ENCODE data around the gene SPATA21.

The SPATA21 gene

GRCh38 chr1:16420424-16421118, 16.7 kb downstream of the SPATA21 start:
- no peak for DNase-seq (ENCODE audit: low spot score)

DNA sequence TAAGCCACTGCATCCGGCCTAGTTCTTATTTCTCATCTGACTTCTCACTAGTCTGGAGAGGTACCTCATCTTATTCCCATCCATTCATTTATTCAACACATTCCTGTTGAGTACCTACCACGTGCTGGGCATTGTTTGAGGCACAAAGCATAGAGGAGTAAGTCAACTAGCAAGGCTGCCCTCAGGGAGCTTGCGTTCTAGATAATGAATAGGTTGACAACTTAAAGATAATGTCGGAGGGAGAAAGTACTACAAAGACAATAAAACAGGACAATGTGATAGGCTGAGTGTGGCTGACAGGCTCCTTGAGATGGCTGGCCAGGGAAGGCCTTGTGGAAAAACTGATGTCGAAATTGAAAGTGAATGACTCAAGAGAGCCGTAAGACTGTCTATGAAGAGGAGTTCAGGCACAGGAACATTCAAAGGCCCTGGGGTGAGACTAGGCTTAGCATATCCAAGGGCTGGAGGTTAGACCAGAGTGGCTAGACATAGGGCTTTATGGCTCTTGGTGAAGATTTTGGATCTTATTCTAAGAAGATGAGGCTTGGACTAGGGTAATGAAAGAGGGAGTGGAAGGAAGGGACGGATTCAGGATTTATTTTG, 18.3 kb downstream of the SPATA21 start:
- no peak for DNase-seq (ENCODE audit: low spot score)

DNA sequence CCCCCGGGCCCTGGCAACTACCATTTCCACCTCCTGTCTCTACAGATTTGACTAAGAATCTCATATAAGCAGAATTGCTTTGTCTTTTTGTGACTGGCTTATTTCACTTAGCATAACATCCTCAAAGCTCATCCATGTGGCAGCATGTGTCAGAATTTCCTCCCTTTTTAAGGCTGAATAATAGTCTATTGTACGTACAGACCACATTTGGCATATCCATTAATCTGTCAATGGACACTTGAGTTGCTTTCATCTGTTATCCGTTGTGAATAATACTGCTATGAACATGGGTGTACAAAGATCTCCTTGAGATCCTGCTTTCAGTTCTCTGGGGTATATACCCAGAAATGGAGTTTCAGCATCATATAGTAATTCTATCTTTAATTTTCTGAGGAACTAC, 24.0 kb downstream of the SPATA21 start:
- no peak for DNase-seq (ENCODE audit: low spot score)

GRCh38 chr1:16410803-16411202, 26.4 kb downstream of the SPATA21 start:
- no peak for DNase-seq (ENCODE audit: low spot score)

DNA sequence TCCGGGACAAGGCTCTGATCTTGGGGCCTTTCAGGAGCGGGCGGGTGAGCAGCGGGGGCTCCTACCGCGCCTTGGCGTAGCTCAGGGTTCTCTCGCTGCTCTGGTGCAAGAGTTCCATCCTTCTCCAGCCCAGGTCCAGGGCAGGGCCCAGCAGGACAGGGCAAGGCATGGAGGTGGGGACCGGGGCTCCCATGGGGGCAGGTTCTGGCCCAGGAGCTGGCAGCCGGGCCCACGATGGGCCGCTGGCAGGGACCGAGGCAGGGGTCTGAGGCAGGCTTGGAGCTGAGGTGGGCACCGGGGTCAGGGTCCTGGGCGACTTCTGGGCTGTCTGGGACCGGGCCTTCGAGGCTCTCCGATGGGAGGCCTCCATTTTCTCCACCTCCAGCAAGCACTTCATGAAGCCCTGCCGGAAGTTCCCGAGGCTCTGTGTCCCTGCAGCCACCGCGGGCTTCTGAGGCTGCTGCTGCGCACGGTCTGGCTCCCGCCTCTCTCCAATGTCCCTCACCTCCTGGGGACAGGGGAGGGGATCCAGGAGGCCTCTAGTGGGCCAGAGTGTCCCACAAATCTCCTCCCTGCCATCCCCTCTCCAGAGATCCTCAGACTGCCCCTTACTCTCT, 27.6 kb downstream of the SPATA21 start:
- no peak for DNase-seq (ENCODE audit: low spot score)

GRCh38 chr1:16406868-16407267, 30.4 kb downstream of the SPATA21 start:
- DNase-seq (ENCODE audit: low spot score), result no peak

- no peak for DNase-seq (ENCODE audit: low spot score)
Measured at GRCh38 chr1:16405441-16405840, 31.8 kb downstream of the SPATA21 start.

DNA sequence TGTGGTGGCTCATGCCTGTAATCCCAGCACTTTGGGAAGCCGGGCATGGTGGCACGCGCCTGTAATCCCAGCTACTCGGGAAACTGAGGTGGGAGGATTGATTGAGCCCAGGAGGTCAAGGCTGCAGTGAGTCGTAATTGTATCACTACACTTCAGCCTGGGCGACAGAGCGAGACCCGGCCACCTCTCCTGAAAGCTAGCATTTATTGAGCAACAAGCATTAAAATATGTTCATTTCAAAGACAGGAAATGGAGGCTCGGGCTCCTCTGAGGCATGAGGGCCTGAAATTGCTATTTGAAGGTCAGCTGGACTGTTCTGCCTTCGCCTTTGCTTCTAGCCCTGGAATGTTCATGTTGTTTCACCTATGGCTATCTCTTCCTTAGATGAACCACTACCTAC, 34.5 kb downstream of the SPATA21 start:
- no peak for DNase-seq (ENCODE audit: low spot score)

- DNase-seq (ENCODE audit: low spot score), result no peak
Measured at GRCh38 chr1:16398371-16398953, 38.8 kb downstream of the SPATA21 start.

- DNase-seq (ENCODE audit: low spot score), result no peak
Measured at GRCh38 chr1:16397120-16397519, 40.1 kb downstream of the SPATA21 start.

DNA sequence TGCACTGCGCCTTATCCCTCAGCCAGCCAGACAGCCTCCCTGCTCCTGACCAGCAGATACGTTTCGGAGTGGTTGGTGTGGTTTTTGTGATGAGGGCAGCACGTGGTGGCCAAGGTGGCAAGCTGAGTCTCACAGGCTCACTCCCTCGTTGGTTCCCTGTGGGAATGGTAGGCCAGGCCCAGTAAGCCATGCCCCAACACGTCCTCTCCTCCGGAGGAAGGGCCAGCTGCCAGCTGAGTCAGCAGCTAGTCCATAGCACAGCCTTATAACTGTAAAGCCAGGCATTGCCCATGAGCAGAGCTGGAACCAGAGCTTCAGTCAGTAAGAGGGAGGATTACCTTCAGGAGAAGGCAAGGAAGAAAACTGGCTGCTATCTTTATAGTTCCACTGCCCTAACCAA, 40.6 kb downstream of the SPATA21 start:
- DNase-seq (ENCODE audit: low spot score), result no peak

GRCh38 chr1:16394977-16395376, 42.2 kb downstream of the SPATA21 start:
- no peak for DNase-seq (ENCODE audit: low spot score)

DNA sequence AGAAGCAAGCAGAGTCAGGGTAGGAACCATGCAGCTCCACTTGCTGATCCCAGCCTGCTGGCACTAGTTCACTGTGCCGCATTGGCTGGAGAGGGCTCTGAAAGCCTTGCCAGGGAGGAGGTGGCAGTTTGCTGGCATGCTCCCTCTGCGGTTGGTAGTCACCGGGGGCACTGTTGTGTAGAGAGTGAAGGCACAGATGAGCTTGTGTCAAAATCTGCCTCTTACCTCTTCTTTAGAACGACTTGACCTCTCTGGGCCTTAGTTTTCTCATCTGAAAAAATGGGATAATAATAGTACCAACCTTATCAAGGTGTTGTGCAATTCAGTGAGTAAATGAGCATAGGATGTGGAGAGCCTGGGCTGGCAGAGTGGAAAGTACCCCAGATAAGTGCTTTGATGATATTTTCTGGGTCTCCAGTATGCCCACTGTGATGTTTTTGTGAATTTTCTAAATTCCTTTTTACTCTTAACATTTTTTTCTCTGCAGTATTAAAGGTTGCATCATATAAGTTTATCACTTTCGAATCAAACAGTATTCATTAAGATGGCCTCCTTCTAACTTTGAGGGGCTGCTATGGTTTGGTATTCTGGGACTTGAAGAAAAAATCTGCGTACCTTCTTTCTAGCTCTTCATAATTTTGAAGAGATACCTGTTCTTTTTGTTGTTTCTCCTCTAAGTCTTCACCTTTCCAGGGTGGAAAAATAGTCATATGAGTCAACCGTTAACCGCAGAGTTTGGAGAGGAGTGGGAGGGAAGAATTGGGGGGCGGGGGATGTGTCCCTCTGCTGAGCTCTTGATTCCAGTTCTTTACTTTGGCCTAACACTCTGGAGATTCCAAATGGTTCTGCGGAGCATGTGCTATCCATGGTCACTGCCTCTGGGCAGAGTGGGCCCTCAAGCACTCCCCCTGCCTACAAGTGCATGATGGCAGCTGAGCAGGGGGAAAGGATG, 43.4 kb downstream of the SPATA21 start:
- DNase-seq (ENCODE audit: low spot score), result no peak

- DNase-seq (ENCODE audit: low spot score), result no peak
Measured at GRCh38 chr1:16392740-16393569, 44.3 kb downstream of the SPATA21 start.

DNA sequence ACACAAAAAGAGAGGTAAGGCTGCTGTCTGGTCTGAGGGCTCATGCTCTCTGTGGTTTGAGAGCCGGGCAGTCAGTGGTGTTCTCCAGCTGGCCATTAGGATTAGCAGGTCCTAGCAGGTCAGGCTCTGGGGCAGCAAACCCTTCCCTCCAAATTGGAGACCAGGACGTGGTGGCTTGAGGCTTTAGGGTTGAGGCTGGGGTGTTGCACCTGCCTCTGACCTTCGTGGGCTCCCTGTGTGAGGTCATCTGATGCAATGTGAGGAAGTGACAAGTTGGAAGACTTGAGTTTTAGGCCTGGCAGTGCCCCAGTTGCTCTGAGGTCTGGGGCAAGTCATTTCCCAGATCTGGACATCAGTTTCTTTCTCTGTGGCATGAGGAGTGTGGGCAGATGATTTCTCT, 45.8 kb downstream of the SPATA21 start:
- no peak for DNase-seq (ENCODE audit: low spot score)

DNA sequence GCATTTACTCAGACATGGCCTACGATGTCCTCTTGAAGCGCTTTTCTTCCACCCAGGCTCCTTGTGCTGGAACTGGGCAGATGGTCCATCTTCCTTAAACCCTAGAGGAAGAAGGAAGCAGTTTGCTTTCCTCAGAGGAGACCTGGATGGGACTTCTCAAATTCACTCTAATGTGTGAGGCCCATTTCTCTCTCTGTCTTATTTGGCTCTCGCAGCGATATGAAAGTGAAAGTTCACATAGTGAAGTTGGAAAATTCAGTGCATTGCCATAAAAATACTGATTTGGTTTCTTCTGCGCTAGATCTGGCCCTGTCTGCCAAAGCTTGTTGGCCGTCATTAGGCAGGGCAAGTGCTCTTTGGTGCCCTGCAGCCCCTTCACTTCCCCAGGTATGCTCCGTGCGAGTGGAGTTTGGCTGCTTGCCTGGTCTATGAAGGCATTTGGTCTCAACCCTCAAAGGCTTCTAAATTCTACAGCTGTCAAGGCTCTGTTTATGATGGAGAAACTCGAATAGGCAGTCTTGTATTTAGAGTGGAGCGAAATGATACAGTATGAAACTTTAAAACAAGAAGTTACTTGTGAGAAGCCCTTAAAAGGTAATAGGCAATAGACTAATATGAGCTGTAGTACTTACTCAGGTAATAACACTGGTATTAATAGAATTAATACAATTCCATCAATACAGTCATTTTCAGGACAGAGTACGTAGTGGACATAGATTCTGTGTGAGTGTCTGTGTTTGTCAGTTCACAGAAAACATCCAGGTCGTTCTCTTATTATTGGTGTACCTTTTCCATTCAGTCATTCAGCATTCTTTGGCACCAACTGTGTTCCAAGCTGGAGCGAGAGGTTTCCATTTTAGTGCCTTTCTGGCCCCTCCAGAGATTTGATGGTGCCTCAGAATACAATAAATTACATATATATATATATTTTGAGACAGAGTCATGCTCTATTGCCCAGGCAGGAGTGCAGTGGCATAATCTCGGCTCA, 49.7 kb downstream of the SPATA21 start:
- no peak for DNase-seq (ENCODE audit: low spot score)

- DNase-seq (ENCODE audit: low spot score), result no peak
Measured at GRCh38 chr1:16386454-16387113, 50.6 kb downstream of the SPATA21 start.

DNA sequence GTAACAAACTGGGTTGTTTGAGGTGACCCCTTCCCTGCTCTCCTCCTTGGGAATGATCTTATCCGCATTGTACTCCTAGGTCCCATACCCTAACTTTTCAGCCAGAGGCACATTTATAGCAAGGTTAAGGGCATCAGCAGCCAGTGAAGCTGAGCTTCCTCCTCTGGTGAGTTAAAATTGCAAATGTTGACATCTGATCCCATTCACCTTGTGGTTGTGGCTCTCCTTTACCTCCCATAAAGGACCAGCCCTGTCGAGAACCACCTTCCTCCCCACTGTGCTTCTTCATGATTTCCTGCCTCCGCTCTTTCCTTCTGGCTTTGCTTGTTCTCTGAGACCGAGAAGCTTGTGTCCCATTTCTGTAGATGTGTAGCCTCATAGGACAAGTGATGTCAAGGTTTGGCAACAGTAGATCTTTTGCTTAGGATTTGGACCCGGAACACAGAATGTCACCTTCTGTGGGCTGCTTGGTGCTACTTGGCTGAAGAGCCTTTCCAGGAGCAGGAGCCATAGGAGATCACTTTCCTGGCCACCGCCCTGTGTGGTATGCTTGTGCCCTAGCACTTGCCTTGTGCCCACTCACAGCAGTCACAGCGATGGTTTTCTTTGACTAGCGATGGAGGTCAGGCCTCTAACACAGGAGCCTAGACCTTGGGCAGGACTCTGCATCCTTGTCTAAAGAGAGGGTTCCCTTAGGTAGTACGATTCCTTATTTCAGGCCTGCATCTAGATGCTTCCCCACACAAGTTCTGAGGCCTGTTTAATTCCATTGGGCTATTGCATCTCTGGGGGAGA, 51.4 kb downstream of the SPATA21 start:
- no peak for DNase-seq (ENCODE audit: low spot score)

DNA sequence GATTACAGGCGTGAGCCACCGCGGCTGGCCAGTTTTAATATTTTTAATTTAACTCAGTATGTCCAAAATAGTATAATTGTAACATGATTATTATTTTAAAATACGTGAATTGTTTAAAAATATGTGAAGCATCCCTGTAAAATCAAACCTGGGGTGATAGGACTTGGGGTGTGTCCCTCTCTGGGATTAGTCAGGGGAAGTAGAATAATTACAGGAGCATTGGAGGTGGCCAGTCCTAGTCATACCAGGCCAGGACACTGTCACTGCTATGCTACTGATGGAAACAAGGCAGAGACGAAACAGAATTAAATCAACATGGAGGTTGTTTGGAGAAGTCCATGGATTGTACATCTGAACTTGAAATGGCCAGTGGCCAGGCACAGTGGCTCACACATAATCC, 53.3 kb downstream of the SPATA21 start:
- no peak for DNase-seq (ENCODE audit: low spot score)

All from kidney capillary endothelial cell (primary cell).